ENCODE results near the gene DYNC1I1.

GRCh38 chr7:95828824-95829790 lies 56.8 kb downstream of the DYNC1I1 start:
- TF ChIP-seq POLR2A (IDR thresholded peaks at IDR 0.05; ENCODE audit: low read depth, low read length) (no peak), RFX5 (IDR thresholded peaks at IDR 0.05; ENCODE audit: low read depth, low read length) (no peak)
